Epidermal melanocyte (primary cell): Measurements from ENCODE around the gene SULT2B1.

Source experiments
- DNase-seq: peaks from one replicate; pipeline ENCODE4 v3.0.0; 2011; ENCODE audit warnings: low spot score; ENCODE audit not compliant: insufficient read length

SULT2B1 gene

GRCh38 chr19:48598996-48599700 lies 47.2 kb downstream of the SULT2B1 start:
- DNase-seq = no peak

- peak; percentile 10 for DNase-seq
Observed at GRCh38 chr19:48600679-48601417, 48.9 kb downstream of the SULT2B1 start.

- no peak for DNase-seq
Observed at GRCh38 chr19:48603001-48603400, 51.0 kb downstream of the SULT2B1 start.

- DNase-seq = no peak
Observed at GRCh38 chr19:48603449-48603848, 51.5 kb downstream of the SULT2B1 start.

GRCh38 chr19:48603850-48604249 lies 51.9 kb downstream of the SULT2B1 start:
- DNase-seq = no peak

- no peak for DNase-seq
Observed at GRCh38 chr19:48606463-48607358, 54.7 kb downstream of the SULT2B1 start, which contains the start of gene SPACA4. Gene SPACA4, plus strand, starts transcription at chr19:48606742. Its CDS starts 237 bp downstream, at chr19:48606979.

GRCh38 chr19:48607359-48607755 lies 55.4 kb downstream of the SULT2B1 start:
- no peak for DNase-seq

GRCh38 chr19:48608798-48609263 lies 56.9 kb downstream of the SULT2B1 start:
- DNase-seq = peak; percentile 78

- DNase-seq = no peak
Observed at GRCh38 chr19:48609571-48610108, 57.7 kb downstream of the SULT2B1 start.

- DNase-seq = no peak
Observed at GRCh38 chr19:48611872-48612271, 59.9 kb downstream of the SULT2B1 start.

- DNase-seq = no peak
Observed at GRCh38 chr19:48613024-48613851, 61.3 kb downstream of the SULT2B1 start.

GRCh38 chr19:48613852-48614435 lies 62.0 kb downstream of the SULT2B1 start:
- no peak for DNase-seq

- no peak for DNase-seq
Observed at GRCh38 chr19:48614436-48615230, 62.7 kb downstream of the SULT2B1 start, which contains the start of gene FAM83E. Gene FAM83E, minus strand, starts transcription at chr19:48615076. Its CDS starts 1,704 bp downstream, at chr19:48613372.

- no peak for DNase-seq
Observed at GRCh38 chr19:48615231-48616040, 63.5 kb downstream of the SULT2B1 start.

GRCh38 chr19:48616041-48616436 lies 64.1 kb downstream of the SULT2B1 start:
- no peak for DNase-seq

- DNase-seq = no peak
Observed at GRCh38 chr19:48616491-48617056, 64.6 kb downstream of the SULT2B1 start.

- no peak for DNase-seq
Observed at GRCh38 chr19:48617146-48617937, 65.4 kb downstream of the SULT2B1 start.
